NCI-H226 (cell line): ENCODE data around the gene GNG10.
"Not testable (repeated sequence)": the region's sequence is repeated elsewhere in the genome, so short reads cannot be mapped to it uniquely, and the experiment has no call there.

Experiments used
- DNase-seq: peaks from one replicate; pipeline ENCODE4 v3.0.0-alpha.2; 2015

Gene GNG10

GRCh38 chr9:111657051-111657450 lies 4.4 kb upstream of the GNG10 start:
- no peak for DNase-seq

- DNase-seq, result no peak
Observed at GRCh38 chr9:111658943-111659342, 2.5 kb upstream of the GNG10 start.

GRCh38 chr9:111659691-111660090 lies 1.7 kb upstream of the GNG10 start:
- DNase-seq, result no peak

- DNase-seq, result no peak
Observed at GRCh38 chr9:111661802-111662521, 557 bp downstream of the GNG10 start.

GRCh38 chr9:111662576-111663300 lies 1.3 kb downstream of the GNG10 start:
- DNase-seq, result no peak

GRCh38 chr9:111663301-111663823 lies 2.0 kb downstream of the GNG10 start:
- DNase-seq, result peak; percentile 71

- DNase-seq, result no peak
Observed at GRCh38 chr9:111668026-111668573, 6.7 kb downstream of the GNG10 start.

- not testable (repeated sequence) for DNase-seq
Observed at GRCh38 chr9:111668601-111669000, 7.2 kb downstream of the GNG10 start.

GRCh38 chr9:111674319-111674718 lies 12.9 kb downstream of the GNG10 start:
- DNase-seq, result no peak

- DNase-seq, result no peak
Observed at GRCh38 chr9:111676116-111676515, 14.7 kb downstream of the GNG10 start.

GRCh38 chr9:111678293-111678692 lies 16.9 kb downstream of the GNG10 start:
- DNase-seq, result no peak

- no peak for DNase-seq
Observed at GRCh38 chr9:111679199-111679598, 17.8 kb downstream of the GNG10 start.

- DNase-seq, result no peak
Observed at GRCh38 chr9:111683392-111683791, 22.0 kb downstream of the GNG10 start.

- no peak for DNase-seq
Observed at GRCh38 chr9:111691672-111692329, 30.4 kb downstream of the GNG10 start.

GRCh38 chr9:111696796-111697195 lies 35.4 kb downstream of the GNG10 start:
- DNase-seq, result no peak

- DNase-seq, result no peak
Observed at GRCh38 chr9:111700776-111701175, 39.4 kb downstream of the GNG10 start.

GRCh38 chr9:111704503-111704902 lies 43.1 kb downstream of the GNG10 start:
- DNase-seq, result no peak

GRCh38 chr9:111711548-111711947 lies 50.1 kb downstream of the GNG10 start:
- no peak for DNase-seq

GRCh38 chr9:111712369-111712768 lies 51.0 kb downstream of the GNG10 start:
- DNase-seq, result no peak

GRCh38 chr9:111715471-111715870 lies 54.1 kb downstream of the GNG10 start:
- no peak for DNase-seq

- DNase-seq, result no peak
Observed at GRCh38 chr9:111719541-111719940, 58.1 kb downstream of the GNG10 start.
